GM12878 (cell line): ENCODE results near the gene DCP1A. TPM values are rescaled to one million over a fixed set of nuclear protein-coding genes. Genes with fewer than 3 reads are reported as not detected.

ENCODE experiments used
- ATAC-seq: fragments of 200-7000 bp; cut with Tn5 transposase; 3 replicates; pipeline ENCODE4 v1.9.1; 2020; ENCODE audit warnings: mild to moderate bottlenecking, moderate library complexity
- BruUV-seq: library from RNA; stranded (reverse); fragments of 400-500 nt; replicated peaks from 2 replicates; lab custom pipeline; 2021; lab: Mats Ljungman, UMichigan
- CTCF ChIA-PET: fragments of 300-600 bp; sonication (Branson Sonifier 250); formaldehyde crosslinking; extraction: SDS; loops from one replicate; lab custom pipeline; 2021; ENCODE audit warnings: inconsistent platforms; lab: Yijun Ruan, JAX
- POLR2A ChIA-PET: fragments of 350-600 bp; formaldehyde crosslinking; extraction: SDS; loops from one replicate; lab custom pipeline; 2021; ENCODE audit warnings: inconsistent platforms; lab: Charles Lee
- RAD21 ChIA-PET: fragments of 300-600 bp; sonication (Branson Sonifier 250); formaldehyde crosslinking; loops from one replicate; lab custom pipeline; 2023; ENCODE audit warnings: antibody characterized with exemption; ENCODE audit not compliant: unreplicated experiment; lab: Charles Lee
- SMC1A ChIA-PET: fragments of 300-600 bp; sonication (Branson Sonifier 250); formaldehyde crosslinking; loops from one replicate; lab custom pipeline; 2023; ENCODE audit not compliant: unreplicated experiment, uncharacterized antibody; lab: Charles Lee
- DNase-seq: peaks from one replicate; pipeline ENCODE4 v3.0.0-alpha.2; 2011; ENCODE audit warnings: low read depth, low spot score
- FAIRE-seq: peaks from 3 replicates; lab custom pipeline; 2011; peaks lifted over from hg19 to GRCh38; lab: Jason Lieb, UNC
- H2AFZ ChIP-seq: 2 replicates; pipeline ENCODE4 v1.6.0; 2011; ENCODE audit warnings: low read depth, low read length, control low read depth; ENCODE audit not compliant: control insufficient read depth
- H3K27ac ChIP-seq: 2 replicates; pipeline ENCODE4 v1.5.1; 2011; ENCODE audit warnings: control low read depth; ENCODE audit not compliant: control insufficient read depth, insufficient read depth
- H3K27me3 ChIP-seq, 2 experiments: replicated peaks in 1 of 2; 2 replicates each; pipeline versions ENCODE4 v1.6.0 to v1.6.1; 2011; ENCODE audit warnings: low read length in 1 of 2; ENCODE audit not compliant: control insufficient read depth in 2 of 2, insufficient read depth in 2 of 2
- H3K36me3 ChIP-seq, 2 experiments: 2 replicates each; pipeline ENCODE4 v1.5.1; 2011; ENCODE audit warnings: low read length in 1 of 2; ENCODE audit not compliant: control insufficient read depth in 2 of 2, insufficient read depth in 2 of 2
- H3K4me1 ChIP-seq: 2 replicates; pipeline ENCODE4 v1.6.1; 2011; ENCODE audit warnings: mild to moderate bottlenecking, low read length, moderate library complexity, mixed read lengths; ENCODE audit not compliant: control insufficient read depth, insufficient read depth
- H3K4me2 ChIP-seq: 2 replicates; pipeline ENCODE4 v1.6.0; 2011; ENCODE audit warnings: control low read depth; ENCODE audit not compliant: control insufficient read depth, insufficient read depth
- H3K4me3 ChIP-seq: fragments of 200-600 bp; sonication (generic); 2 replicates; pipeline ENCODE4 v1.5.1; 2016
- H3K79me2 ChIP-seq: 2 replicates; pipeline ENCODE4 v1.6.0; 2011; ENCODE audit warnings: low read length; ENCODE audit not compliant: control insufficient read depth, insufficient read depth
- H3K9ac ChIP-seq: 2 replicates; pipeline ENCODE4 v1.8.0; 2011; ENCODE audit warnings: low read length, control low read depth, mixed read lengths; ENCODE audit not compliant: control insufficient read depth, insufficient read depth
- H3K9me3 ChIP-seq: replicated peaks from 3 replicates; pipeline ENCODE4 v1.5.1; 2011; ENCODE audit warnings: mild to moderate bottlenecking, low read length; ENCODE audit not compliant: control insufficient read depth, insufficient read depth
- H4K20me1 ChIP-seq: 2 replicates; pipeline ENCODE4 v1.6.0; 2011; ENCODE audit not compliant: control insufficient read depth, insufficient read depth
- EGR1 ChIP-seq, 2 experiments: IDR thresholded peaks; 1 replicate in 1 of 2; 2 replicates in 1 of 2; pipeline ENCODE4 v1.6.1; 2011 to 2012; ENCODE audit warnings: low read depth in 2 of 2, low read length in 2 of 2, borderline replicate concordance in 1 of 2, mild to moderate bottlenecking in 1 of 2, moderate library complexity in 1 of 2
- IRF4 ChIP-seq: IDR thresholded peaks from 2 replicates; pipeline ENCODE4 v1.6.1; 2011; ENCODE audit warnings: low read depth, low read length
- NFYB ChIP-seq: IDR thresholded peaks from 2 replicates; pipeline ENCODE4 v1.6.1; 2011; ENCODE audit warnings: low read depth, mild to moderate bottlenecking, low read length, improper control_type of control experiment, moderate library complexity; ENCODE audit not compliant: insufficient read depth
- PAX8 ChIP-seq: fragments of 450-650 bp; IDR thresholded peaks from 2 replicates; pipeline ENCODE4 v1.6.1; 2017; ENCODE audit warnings: mild to moderate bottlenecking, moderate library complexity
- RCOR1 ChIP-seq: conservative IDR thresholded peaks from 2 replicates; pipeline ENCODE4 v1.6.1; 2012; ENCODE audit warnings: low read depth, low read length, improper control_type of control experiment
- RFX5 ChIP-seq: IDR thresholded peaks from 2 replicates; pipeline ENCODE4 v1.6.1; 2011; ENCODE audit warnings: low read depth, low read length, improper control_type of control experiment
- YBX1 ChIP-seq: fragments of 450-650 bp; IDR thresholded peaks from 2 replicates; pipeline ENCODE4 v1.6.1; 2016; ENCODE audit warnings: antibody characterized with exemption
- ZNF207 ChIP-seq: fragments of 450-650 bp; IDR thresholded peaks from 2 replicates; pipeline ENCODE4 v1.6.1; 2014; ENCODE audit warnings: antibody characterized with exemption, mild to moderate bottlenecking, borderline replicate concordance
- ZNF384 ChIP-seq: IDR thresholded peaks from 2 replicates; pipeline ENCODE4 v1.6.1; 2012; ENCODE audit warnings: low read depth, mild to moderate bottlenecking, low read length, improper control_type of control experiment, borderline replicate concordance
- WGBS: methylation state at CpG from one replicate; pipeline ENCODE4 v1.1.6; 2016; ENCODE audit warnings: low lambda C conversion rate; ENCODE audit not compliant: insufficient replicate concordance, insufficient coverage; ENCODE audit errors: missing lambda C conversion rate; 5-methylcytosine and 5-hydroxymethylcytosine counted together
- in situ Hi-C: fragments of 300-500 bp; cut with MboI; formaldehyde crosslinking; loops from 9 replicates; pipeline ENCODE4 v1.14.3; 2018; ENCODE audit warnings: mixed read lengths
- intact Hi-C: fragments of 100-400 bp; cut with micrococcal nuclease; formaldehyde crosslinking; loops from one replicate; pipeline ENCODE4 v1.14.2; 2022; ENCODE audit not compliant: unreplicated experiment
- polyA plus RNA-seq, 11 experiments: library from polyadenylated mRNA; depleted of rRNA in 4 of 11; unstranded in 6 of 11; stranded (reverse) in 5 of 11; fragments of >200 nt; fragmentation: Nextera tagmentation in 4 of 11; fragmentation: Illumina TruSeq in 1 of 11; extraction: Ambion mirVana in 4 of 11; extraction: Trizol in 1 of 11; gene quantifications; 1 replicate in 1 of 11; 2 replicates in 10 of 11; pipeline versions ENCODE4 v1.2.1 to v1.2.3, GENCODE V29; 2011 to 2016; ENCODE audit warnings: inconsistent platforms in 2 of 11, missing spikeins in 2 of 11, low read depth in 1 of 11
- total RNA-seq, 4 experiments: library from RNA; depleted of rRNA in 3 of 4; stranded (reverse); fragments of >200 nt in 3 of 4; fragmentation: Illumina TruSeq in 1 of 4; extraction: Trizol in 1 of 4; gene quantifications; 2 replicates each; pipeline versions ENCODE4 v1.2.1 to v1.2.3, GENCODE V29; 2013 to 2021
- TF ChIP-seq, protein P1 (sequence below): fragments of 450-650 bp; IDR thresholded peaks from 2 replicates; pipeline ENCODE4 v1.6.1; 2017; ENCODE audit warnings: mild to moderate bottlenecking

DCP1A gene
- total and polyA plus RNA-seq, 10 of the 15 experiments (the other 5 are each of a cell fraction or from before 2014, with no cell fraction given) = 12.5 to 34.6 (median 16.3) TPM

DNA sequence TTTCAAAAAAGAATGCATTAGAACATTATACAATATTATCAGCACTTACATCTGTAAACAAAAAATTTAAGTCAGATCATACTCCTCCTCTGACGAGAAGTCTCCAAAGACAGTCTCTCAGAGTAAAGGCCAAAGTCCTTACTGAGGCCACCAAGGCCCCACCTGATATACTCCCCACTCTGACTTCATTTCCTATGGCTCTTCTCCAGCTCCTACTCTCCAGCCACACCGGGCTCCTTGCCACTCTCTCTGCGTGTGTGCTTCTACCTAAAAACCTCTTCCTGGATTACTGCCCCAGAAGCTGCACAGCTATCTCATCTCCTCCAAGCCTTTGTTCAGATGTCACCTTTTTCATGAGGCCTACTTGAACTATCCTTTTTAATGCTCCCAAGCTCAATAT, 5.0 kb downstream of the DCP1A start:
- H3K4me1 ChIP-seq = no peaks in the 10 kb centered on the region
- H3K27ac ChIP-seq = no peak overlapping the region
- RAD21 ChIA-PET = no interaction called here
- FAIRE-seq (no peak), ATAC-seq (no peak)
- TF ChIP-seq RCOR1 = no peak
- TF ChIP-seq RFX5 = no peak
- no peak for TF ChIP-seq YBX1
- TF ChIP-seq ZNF384 = no peak
- TF ChIP-seq ZNF207 = no peak
- TF ChIP-seq NFYB = no peak
- no peak for TF ChIP-seq IRF4
- no peak for TF ChIP-seq EGR1 (IDR thresholded peaks at IDR 0.05; ENCODE audit: borderline replicate concordance in 1 of 2, low read depth in 2 of 2, low read length in 2 of 2)
- TF ChIP-seq, protein P1, sequence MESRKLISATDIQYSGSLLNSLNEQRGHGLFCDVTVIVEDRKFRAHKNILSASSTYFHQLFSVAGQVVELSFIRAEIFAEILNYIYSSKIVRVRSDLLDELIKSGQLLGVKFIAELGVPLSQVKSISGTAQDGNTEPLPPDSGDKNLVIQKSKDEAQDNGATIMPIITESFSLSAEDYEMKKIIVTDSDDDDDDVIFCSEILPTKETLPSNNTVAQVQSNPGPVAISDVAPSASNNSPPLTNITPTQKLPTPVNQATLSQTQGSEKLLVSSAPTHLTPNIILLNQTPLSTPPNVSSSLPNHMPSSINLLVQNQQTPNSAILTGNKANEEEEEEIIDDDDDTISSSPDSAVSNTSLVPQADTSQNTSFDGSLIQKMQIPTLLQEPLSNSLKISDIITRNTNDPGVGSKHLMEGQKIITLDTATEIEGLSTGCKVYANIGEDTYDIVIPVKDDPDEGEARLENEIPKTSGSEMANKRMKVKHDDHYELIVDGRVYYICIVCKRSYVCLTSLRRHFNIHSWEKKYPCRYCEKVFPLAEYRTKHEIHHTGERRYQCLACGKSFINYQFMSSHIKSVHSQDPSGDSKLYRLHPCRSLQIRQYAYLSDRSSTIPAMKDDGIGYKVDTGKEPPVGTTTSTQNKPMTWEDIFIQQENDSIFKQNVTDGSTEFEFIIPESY = no peak
- no peak for TF ChIP-seq PAX8
- TF ChIP-seq, all 136 proteins: peak for 0
- no peaks in the 10 kb centered on the region for H4K20me1 ChIP-seq
- no peak overlapping the region for H2AFZ ChIP-seq
- H3K79me2 ChIP-seq = peaks cover 38% of the 10 kb centered on the region
- ChIA-PET SMC1A (interaction anchor here (0.6 kb wide), 1 partner anchor 1607 kb away, joined by 3 read pairs; no protein-coding TSS in a partner anchor), CTCF (interaction anchor here (0.9 to 4.0 kb wide), 2 partner anchors 9 to 93 kb away, joined by 4 to 16 read pairs; no protein-coding TSS in a partner anchor), POLR2A (no interaction called here)
- H3K9me3 ChIP-seq = no peaks in the 10 kb centered on the region
- BruUV-seq = no TSS peak
- 100% methylated on average over 3 of the region's 3 CpGs for WGBS
- DNase-seq = no peak
- H3K4me2 ChIP-seq = no peak overlapping the region
- in situ Hi-C loops = no loop called here
- H3K36me3 ChIP-seq = peaks cover 0 to 6% of the 10 kb centered on the region in 2 experiments; a peak in 2 of 4 replicates
- H3K4me3 ChIP-seq = no peak overlapping the region
- H3K27me3 ChIP-seq = no peaks in the 10 kb centered on the region
- intact Hi-C loops = no loop called here
- no peak overlapping the region for H3K9ac ChIP-seq
